SK-N-MC (cell line): Measurements from ENCODE around the gene MMP23B.
"Not testable (repeated sequence)": the region's sequence is repeated elsewhere in the genome, so short reads cannot be mapped to it uniquely, and the experiment has no call there.

Experiments used
- DNase-seq: peaks from one replicate; pipeline ENCODE4 v3.0.0-alpha.2; 2011; ENCODE audit warnings: low read depth, low spot score
- H3K27ac ChIP-seq: fragments of 200-600 bp; sonication (generic); 2 replicates; pipeline ENCODE4 v1.5.1; 2016; ENCODE audit warnings: mixed run types
- H3K36me3 ChIP-seq: fragments of 200-600 bp; sonication (generic); 2 replicates; pipeline ENCODE4 v1.6.1; 2017; ENCODE audit warnings: antibody characterized with exemption, low read length, mixed read lengths; ENCODE audit not compliant: insufficient read depth
- H3K4me3 ChIP-seq: fragments of 200-600 bp; sonication (generic); 2 replicates; pipeline ENCODE4 v1.5.1; 2016
- H3K9ac ChIP-seq: fragments of 200-600 bp; sonication (generic); 2 replicates; pipeline ENCODE4 v1.8.0; 2017; ENCODE audit warnings: mixed run types, mixed read lengths; ENCODE audit not compliant: insufficient read length
- H3K9me3 ChIP-seq: fragments of 200-600 bp; sonication (generic); 2 replicates; pipeline ENCODE4 v1.6.1; 2017; ENCODE audit warnings: low read depth, mild to moderate bottlenecking, antibody characterized with exemption, low read length, moderate library complexity, mixed read lengths
- EZH2 ChIP-seq: fragments of 200-600 bp; sonication (generic); IDR thresholded peaks from one replicate; pipeline ENCODE4 v1.6.1; 2017; ENCODE audit warnings: antibody characterized with exemption
- FOXP2 ChIP-seq: optimal IDR thresholded peaks from 2 replicates; pipeline ENCODE3; 2011; ENCODE audit warnings: mild to moderate bottlenecking, moderate library complexity; ENCODE audit not compliant: insufficient read depth; ENCODE audit errors: extremely low read length, control extremely low read depth
- POLR2AphosphoS5 ChIP-seq: IDR thresholded peaks from 2 replicates; pipeline ENCODE4 v1.6.1; 2012; ENCODE audit warnings: mild to moderate bottlenecking, low read depth, low read length, borderline replicate concordance

The MMP23B gene

DNA sequence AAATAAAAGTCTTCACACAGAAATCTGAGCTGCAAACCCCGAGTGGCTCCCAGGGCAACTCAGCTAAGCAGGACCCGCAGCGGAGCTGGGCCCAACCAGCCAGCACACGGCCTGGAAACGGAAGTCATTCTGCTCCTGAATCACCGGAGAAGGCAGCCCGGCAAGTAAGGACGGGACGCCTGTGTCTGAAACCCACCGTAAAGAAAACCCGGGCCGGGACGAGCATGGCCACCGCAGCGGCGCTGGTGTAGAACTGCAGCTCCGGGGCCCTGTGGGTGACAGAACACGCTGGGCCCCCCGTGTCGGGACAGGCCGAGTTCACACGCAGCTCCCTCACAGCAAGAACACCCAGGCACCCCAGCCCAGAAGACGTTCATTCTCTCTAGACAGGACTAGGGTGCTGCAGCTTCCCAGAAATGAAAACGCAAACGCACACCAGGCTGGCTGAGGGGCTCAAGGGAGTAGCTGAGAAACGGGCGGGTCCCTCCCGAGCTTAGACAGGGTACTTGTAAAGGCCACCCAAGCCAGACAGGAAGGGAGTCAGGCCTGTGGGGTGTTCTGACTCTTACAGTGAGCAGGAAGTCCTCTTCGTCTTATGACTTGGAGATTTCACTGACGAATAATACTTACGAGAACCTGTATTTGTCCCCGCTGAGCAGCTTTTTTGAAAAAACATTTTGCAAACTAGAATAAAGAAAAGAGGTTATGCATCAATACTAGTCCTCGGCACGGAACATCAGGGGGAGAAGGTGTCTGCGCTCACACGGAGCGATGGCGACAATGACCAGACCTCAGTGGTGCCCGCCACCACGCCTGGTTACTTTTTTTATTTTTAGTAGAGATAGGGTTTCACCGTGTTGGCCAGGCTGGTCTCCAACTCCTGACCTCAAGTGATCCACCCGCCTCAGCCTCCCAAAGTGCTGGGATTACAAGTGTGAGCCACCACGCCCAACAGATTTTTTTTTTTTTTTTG lies 37.8 kb downstream of the MMP23B start:
- no peak overlapping the region for H3K9ac ChIP-seq
- no peak for DNase-seq
- H3K9me3 ChIP-seq, result no peaks in the 10 kb centered on the region
- H3K36me3 ChIP-seq, result peaks cover 26% of the 10 kb centered on the region; the same call in 1 of the 2 replicates
- TF ChIP-seq FOXP2 (no peak), POLR2AphosphoS5 (no peak), EZH2 (no peak)
- no peak overlapping the region for H3K27ac ChIP-seq
- H3K4me3 ChIP-seq, result no peak overlapping the region

DNA sequence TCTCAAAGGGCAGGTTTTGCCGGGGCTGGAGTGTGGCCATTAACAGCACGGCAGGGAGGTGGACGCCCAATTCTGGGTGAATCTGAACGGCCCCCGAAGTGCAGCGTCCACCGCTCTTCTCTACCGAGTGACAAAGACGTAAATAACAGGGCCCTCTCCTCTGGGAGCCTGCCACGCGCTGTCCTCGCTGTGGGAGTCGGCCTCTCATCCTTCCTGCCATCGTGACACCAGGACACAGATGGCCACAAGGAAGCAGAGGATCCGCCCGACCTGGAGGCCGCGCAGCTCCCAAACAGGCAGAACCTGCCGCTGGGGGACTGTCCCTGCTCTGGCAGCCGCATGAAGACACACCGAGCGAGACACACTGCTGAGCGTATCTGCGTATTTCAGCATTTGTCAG lies 38.9 kb downstream of the MMP23B start:
- no peak overlapping the region for H3K4me3 ChIP-seq

DNA sequence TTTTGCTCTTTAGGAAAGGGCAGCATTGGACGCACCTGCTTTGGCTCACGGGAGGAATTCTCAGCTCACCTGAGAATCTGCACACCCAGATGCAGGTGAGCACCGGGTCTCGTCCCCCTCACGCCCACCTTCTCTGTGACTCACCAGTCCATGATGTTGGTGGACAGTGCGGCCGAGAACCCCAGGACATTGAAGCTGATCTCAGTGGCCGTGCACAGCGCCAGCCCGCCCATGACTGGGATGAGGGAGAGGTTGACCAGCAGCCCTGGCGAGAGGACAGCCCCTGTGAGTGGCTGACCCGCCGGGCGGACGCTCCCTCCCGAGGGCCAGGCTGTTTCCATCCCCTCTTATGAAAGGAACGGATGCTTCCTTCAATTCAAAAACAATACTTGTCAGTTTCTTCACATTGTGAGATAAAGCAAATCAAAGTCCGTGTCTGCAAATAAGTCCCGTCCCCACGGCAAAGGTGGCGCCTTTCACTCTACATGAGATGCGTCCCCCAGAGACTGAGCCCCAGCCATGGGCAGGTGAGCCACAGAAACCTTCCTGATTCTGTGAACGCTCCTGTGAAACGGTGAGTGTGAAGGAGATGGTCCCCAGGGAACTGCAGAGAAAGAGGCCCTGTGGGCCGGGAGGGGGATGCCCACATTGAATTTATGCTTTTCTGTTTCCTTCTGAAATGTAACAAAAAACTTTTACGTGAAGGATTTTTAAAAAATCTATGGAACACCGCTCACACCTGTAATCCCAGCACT lies 39.6 kb downstream of the MMP23B start:
- Histone ChIP-seq H3K4me3 (no peak overlapping the region), H3K9me3 (no peaks in the 10 kb centered on the region), H3K27ac (no peak overlapping the region), H3K9ac (no peak overlapping the region), H3K36me3 (peaks cover 10% of the 10 kb centered on the region; the same call in 1 of the 2 replicates)
- TF ChIP-seq POLR2AphosphoS5 (no peak), EZH2 (no peak), FOXP2 (no peak)
- no peak for DNase-seq

More for the DNA sequence above, 38.9 kb downstream of the MMP23B start:
- TF ChIP-seq POLR2AphosphoS5, result no peak
- TF ChIP-seq EZH2, result no peak
- Histone ChIP-seq H3K27ac (no peak overlapping the region), H3K36me3 (peaks cover 17% of the 10 kb centered on the region; the same call in 1 of the 2 replicates), H3K9ac (no peak overlapping the region), H3K9me3 (no peaks in the 10 kb centered on the region)
- no peak for DNase-seq

DNA sequence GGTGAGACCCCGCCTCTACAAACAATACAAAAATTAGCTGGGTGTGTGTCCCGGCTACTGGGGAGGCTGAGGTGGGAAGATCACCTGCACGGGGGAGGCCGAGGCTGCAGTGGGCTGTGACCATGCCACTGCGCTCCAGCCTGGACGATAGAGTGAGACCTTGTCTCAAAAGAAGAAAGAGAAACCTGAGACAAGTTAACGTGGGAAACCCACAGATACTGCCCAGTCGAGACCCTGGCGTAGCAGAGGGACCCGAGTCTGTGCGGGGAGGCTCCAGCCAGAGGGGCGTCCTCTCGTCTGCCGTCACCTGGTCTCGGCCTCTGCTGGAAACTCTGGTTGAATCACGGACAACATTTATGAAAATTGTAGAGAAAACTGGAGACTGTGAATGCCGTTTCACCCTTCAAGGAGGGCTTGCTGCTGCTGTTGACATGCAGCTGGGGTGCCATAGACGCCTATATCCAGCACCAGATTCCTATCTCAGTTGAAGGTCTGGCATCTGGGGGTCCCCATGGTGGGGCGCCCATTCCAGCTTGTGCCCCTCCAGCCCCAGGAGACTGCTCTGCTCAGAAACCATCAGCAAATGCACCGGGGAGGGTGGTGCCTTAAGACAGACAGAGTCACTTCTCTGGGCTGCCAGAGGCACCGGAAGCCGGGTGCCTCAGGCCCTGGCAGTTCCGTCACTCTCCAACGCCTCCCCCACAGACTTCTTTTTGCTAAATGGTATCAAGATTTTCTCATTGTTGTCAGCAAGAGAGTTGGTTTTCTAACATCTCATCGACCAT lies 40.4 kb downstream of the MMP23B start:
- H3K9me3 ChIP-seq, result no peaks in the 10 kb centered on the region
- no peak for TF ChIP-seq FOXP2
- TF ChIP-seq POLR2AphosphoS5, result no peak
- TF ChIP-seq EZH2, result no peak
- DNase-seq, result no peak
- no peak overlapping the region for H3K9ac ChIP-seq
- H3K4me3 ChIP-seq, result no peak overlapping the region
- H3K36me3 ChIP-seq, result peaks cover 9% of the 10 kb centered on the region; the same call in 1 of the 2 replicates
- H3K27ac ChIP-seq, result no peak overlapping the region

DNA sequence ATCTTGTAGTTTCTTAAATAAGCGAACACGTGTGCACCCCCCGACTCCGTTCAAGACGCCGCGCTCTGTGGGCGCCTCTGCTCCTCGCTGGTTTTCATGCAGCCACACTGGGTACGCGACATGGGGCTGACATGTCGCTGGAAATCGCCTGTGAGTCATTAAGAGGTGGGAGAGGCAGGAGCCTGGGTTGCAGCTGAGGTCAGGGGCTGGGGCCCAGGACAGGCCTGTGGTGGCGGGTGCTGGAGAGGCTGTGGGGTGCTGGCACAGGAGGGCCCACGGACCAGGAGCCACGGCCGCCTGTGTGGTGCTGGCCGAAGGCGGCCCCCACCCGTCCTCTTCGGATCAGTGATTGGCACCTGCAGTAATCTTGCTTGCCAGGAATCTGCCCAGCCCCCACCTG lies 42.8 kb downstream of the MMP23B start:
- not testable (repeated sequence) for DNase-seq, H3K9me3 ChIP-seq, H3K36me3 ChIP-seq, H3K9ac ChIP-seq, H3K4me3 ChIP-seq, H3K27ac ChIP-seq

DNA sequence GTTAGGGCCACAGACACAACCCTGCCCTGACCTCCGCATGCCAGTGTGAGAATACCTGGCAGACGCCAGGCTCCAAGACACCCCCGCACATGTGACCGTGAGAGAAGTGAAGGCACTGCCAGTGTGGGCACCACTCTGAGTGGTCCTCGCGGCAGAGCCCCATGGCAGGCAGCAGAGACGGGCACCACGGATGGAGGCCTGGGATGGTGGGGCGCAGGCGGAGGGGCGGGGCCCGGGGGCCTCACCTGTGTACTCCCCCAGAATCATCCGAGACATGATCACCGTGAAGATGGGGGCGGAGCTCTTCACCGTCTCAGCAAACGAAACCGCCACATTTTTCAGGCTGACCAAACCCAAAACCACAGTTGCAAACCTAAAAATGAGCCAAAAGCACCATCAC lies 43.2 kb downstream of the MMP23B start:
- H3K36me3 ChIP-seq, H3K9ac ChIP-seq, H3K4me3 ChIP-seq, H3K27ac ChIP-seq, H3K9me3 ChIP-seq, DNase-seq: not testable (repeated sequence)

DNA sequence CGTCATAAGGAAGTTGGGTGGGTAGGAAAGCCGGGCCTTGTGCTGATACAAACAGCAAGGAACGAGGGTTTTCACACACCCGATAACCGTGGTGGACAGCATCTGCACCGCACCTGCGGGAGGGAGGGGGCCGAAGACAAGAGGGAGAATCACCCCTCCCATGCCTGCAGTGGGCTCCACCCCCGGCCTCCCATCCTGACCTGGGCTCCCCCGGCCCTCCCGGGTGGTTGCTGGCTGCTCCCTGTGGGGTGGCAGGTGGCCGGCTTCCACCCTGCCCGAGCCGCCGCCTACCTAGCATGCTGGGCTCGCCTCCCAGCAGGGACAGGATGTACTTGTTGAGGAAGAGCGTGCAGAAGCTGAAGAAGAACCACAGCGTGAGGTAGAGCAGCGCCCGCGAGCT lies 44.1 kb downstream of the MMP23B start:
- not testable (repeated sequence) for H3K27ac ChIP-seq, H3K4me3 ChIP-seq, H3K36me3 ChIP-seq, H3K9ac ChIP-seq, DNase-seq, H3K9me3 ChIP-seq

DNA sequence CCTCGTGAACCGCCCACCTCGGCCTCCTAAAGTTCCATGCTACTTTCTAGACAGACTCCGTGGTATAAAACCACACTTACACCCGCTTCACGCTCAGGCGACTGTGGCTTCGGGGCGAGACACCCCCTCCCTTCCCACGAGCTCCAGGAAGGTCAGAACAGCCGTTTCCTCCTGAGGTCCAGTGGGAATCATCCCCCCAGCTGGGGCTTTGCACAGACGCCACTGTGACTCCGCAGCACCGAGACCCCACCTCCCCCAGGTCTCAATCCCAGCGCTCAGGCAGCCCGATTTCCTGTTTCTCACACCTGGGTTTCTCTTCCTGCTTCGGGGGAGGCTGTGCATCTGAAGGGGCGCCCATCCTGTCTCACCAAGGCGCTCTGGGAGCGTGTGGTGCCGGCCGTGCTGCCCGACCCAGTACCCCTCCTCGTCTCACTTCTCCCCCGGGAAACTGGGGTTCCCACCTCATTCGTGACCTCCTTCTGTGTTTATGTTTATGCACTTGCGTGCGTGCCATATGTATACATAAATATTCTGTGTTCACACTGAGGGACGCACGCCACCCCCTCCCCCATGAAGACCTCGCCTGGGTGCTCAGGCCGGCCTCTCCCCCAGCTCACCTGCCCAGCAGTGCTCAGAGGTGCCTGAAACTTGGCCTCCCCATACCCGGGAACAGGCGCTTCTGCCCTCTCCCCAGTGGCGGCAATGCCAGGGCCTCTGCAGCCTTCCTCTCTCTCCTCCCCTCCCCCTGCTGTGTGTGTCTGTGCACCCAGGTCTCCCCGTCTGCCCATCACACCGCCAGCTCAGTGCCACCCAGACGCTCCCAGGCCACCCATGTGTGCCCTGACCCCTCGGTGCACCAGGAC lies 46.0 kb downstream of the MMP23B start:
- no peak overlapping the region for H3K27ac ChIP-seq
- H3K4me3 ChIP-seq, result no peak overlapping the region
- no peaks in the 10 kb centered on the region for H3K9me3 ChIP-seq
- no peak overlapping the region for H3K9ac ChIP-seq
- TF ChIP-seq POLR2AphosphoS5, result no peak
- TF ChIP-seq FOXP2, result no peak
- TF ChIP-seq EZH2, result no peak
- no peaks in the 10 kb centered on the region for H3K36me3 ChIP-seq
- no peak for DNase-seq
